ENCODE measurements around the gene PLEKHG4B.
"Not testable (repeated sequence)": the region's sequence is repeated elsewhere in the genome, so short reads cannot be mapped to it uniquely, and the experiment has no call there.

The PLEKHG4B gene

GRCh38 chr5:91556-92263, at the start of gene PLEKHG4B:
Gene PLEKHG4B, plus strand, starts transcription at chr5:92168. Its CDS starts 64 bp downstream, at chr5:92232.
- DNase-seq: no peak

DNA sequence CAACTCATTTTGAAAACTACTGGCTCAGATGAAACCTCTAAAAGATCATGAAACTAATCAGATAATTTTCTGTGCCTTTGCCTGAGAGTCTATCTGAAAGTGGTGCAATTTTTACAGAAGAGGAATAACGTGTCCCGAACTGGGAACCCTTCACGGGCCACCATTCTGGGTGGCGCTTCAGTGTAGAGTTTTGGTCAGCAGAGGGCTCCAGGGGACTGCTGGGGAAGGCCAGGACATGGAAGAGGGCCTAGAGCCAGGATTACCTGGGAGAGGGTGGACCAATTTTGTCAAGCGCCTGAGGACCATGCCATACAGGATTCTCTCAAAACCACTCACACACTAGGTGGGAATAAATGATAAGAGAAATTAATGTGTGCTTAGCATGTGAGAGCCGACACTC, 49.7 kb upstream of the PLEKHG4B start:
- no peak for DNase-seq

GRCh38 chr5:48192-48591, 43.8 kb upstream of the PLEKHG4B start:
- DNase-seq: no peak

GRCh38 chr5:49530-49929, 42.4 kb upstream of the PLEKHG4B start:
- DNase-seq: not testable (repeated sequence)

GRCh38 chr5:49953-50544, 41.9 kb upstream of the PLEKHG4B start:
- no peak for DNase-seq

DNA sequence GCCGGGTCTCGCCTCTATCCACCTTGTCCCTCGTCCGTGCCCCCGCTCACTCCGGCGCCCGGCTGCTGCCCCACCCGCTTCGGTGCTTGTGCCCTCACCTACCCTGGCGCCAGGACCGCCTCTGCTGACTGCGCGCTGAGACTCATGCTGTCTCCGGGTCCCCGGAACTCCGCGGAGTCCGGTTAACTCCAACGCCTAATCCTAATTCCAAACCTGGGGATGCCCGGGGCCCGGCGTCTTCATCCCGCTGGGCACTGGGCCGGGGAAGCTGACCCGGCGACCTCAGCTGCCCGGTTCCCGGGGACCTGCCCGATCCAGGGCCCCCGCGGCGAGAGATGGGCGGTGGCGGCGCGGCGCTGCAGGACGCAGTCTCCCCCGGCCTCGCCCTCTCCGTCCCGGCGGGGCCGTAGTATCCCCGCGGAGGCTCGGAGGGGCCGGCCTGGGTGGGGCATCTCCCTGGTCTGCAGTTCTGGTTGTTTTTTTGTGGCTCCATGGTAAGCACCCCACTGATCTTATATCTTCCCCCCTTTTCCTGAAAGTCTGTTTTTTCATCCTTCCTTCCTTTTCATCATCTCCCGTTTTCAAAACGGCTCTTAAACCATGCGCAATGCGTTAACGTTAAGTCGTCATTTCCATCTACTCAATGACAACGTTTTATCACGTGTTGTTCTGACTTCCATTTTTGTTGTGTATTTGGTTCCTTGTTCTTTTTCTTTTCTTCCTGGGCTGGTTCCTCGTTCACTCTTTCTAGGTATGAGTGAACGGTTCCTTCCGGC, 41.1 kb upstream of the PLEKHG4B start:
- DNase-seq: no peak

DNA sequence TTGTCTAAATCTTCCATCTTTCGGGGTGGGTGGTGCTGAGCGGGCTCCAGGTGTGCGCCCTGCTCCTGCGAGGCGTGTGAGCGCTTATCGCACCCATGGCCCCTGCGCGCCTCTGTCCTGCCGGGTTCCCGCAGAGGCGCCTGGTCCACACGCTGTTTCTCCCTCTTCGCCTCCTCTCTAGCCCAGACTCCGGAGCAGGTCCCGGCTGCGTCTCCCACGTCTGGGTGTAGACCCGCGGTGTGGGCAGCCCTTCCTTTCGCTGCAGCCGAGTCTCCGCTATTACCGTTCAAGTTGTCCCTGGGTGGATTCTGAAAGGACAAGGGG, 40.5 kb upstream of the PLEKHG4B start:
- no peak for DNase-seq

GRCh38 chr5:53381-54174, 38.4 kb upstream of the PLEKHG4B start:
- no peak for DNase-seq

GRCh38 chr5:54175-54730, 37.7 kb upstream of the PLEKHG4B start:
- DNase-seq: no peak

DNA sequence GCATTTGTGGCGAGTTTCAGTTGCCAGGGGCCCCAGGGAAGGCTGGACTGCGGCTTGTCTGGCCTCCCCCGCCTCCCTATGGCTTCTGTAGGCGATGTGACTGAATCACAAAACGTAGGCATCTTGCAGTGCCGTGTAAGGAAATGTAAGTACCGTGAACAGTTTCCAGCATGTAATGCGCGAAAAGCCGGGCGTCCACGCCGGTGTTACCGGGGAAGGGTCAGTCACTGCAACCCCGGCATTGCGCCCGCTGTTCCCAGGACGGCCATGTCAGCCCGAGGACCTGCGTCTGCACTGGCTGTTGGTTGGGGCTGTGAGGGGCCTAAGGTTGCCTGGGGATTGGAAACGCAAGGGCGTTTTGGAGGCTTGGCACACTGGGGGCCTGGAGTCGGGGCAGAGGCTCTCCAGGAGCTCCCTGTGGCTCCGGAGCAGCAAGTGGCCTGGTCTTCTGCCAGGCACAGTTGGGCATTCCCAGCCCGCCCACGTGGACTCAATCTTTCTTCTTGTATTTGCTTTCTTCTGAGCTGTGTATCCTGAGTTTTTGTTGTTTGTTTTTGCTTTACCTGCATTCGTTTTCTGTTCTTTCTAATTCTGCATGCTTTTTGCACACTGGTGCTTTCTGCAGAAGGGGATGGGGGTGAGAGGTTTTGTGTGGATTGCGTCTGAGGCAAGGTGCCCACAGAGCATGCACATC, 36.9 kb upstream of the PLEKHG4B start:
- DNase-seq: no peak

GRCh38 chr5:56561-57290, 35.2 kb upstream of the PLEKHG4B start:
- DNase-seq: no peak

- not testable (repeated sequence) for DNase-seq
These were observed 31.7 kb upstream of the PLEKHG4B start for GRCh38 chr5:60250-60649.

DNA sequence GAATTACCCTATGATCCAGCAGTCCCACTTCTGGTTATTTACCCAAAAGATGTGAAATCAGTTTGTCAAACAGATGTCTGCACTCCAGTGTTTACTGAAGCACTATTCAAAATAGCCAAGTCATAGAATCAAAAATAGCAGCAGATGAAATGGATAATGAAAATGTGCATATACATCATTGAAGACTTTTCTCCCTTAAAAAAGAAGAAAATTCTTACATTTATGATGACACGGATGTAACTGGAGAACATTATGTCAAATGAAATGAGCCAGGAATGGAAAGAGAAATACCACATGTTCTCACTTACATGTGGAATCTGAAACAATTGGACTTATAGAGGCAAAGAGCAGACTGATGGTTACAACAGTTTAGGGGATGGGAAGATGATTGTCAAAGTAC, 21.5 kb upstream of the PLEKHG4B start:
- DNase-seq: no peak

- not testable (repeated sequence) for DNase-seq
These were observed 19.4 kb upstream of the PLEKHG4B start for GRCh38 chr5:72316-73180.

DNA sequence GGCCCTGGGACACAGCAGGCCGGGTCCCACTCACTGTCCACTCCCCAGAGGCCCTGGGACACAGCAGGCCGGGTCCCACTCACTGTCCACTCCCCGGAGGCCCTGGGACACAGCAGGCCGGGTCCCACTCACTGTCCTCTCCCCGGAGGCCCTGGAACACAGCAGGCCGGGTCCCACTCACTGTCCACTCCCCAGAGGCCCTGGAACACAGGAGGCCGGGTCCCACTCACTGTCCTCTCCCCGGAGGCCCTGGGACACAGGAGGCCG, 18.9 kb upstream of the PLEKHG4B start:
- not testable (repeated sequence) for DNase-seq

DNA sequence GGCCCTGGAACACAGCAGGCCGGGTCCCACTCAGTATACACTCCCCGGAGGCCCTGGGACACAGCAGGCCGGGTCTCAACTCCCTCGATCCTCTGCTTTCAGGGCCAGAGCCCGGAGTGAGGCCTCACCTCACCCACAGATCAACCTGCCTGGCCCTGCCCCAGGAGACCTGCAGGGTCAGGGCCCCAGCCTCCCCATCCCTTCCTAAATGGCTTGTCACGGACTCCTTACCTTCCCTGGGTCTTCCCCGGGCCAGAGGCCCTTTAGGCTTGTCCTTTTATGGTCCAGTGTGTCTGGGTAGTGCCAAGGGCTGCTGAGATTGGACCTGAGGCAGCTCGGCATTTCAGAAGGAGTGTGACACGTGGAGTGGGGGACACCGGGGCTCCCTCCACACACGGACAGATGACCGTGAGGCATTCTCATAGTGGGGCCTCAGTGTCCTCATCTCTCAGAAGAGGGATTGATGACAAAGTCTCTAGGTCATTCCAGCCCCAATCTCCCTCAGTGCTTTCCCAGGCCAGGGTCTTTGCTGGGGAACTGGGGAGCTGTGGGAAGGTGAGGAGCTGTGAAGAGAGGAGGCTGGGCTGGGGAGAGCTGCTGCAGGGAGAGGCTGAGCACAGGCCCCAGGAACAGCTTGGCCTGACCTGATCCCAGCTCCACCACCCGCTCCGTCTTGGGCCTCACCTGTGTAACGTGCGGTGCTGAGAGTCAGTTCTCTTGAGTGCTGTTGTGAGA, 18.0 kb upstream of the PLEKHG4B start:
- DNase-seq: no peak

- DNase-seq: no peak
These were observed 17.4 kb upstream of the PLEKHG4B start for GRCh38 chr5:74503-75109.

DNA sequence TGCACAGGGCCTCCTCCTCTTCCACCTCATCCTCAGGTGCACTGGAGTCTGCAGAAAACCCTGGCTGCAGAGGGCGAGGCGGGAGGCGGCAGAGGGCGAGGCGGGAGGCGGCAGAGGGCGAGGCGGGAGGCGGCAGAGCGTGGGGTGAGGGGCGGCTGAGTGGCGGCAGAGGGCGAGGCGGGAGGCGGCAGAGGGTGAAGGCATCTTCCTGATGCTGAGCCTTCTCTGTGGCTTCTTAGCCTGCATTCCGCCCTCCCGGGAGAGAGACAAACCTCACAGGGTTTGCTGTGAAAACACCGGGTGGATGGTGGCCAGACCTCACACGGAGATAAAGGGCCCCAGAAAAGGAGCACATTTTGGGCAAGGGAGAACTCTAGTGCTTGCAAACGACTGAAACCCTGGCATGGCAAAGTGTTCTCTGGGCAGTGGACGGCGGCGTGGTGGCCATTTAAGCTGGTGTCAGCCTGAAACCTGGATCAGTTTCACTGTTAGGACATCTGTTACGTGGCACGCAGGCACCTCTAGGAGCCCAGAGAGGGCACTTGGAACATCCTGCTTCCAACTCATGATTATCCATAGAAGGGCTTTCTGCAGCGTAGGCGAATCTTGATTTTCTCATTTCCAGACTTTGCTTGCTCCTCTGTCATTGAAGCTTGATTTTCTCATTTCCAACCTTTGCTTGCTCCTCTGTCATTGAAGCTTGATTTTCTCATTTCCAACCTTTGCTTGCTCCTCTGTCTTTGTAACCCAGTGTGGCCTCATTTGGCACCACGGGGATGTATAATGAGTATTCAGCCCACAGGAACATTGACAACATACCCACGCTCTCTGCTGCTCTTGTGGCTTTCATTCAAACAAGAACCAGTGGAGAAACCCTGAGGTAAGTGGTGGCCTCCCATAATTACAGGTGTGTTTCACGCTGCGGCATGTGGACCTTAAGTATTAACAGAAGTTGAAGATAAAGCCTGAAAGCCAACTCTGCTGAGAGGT, 16.3 kb upstream of the PLEKHG4B start:
- DNase-seq: no peak

Measured in activated effector memory CD4-positive, alpha-beta T cell treated with Interleukin-2 at 50 U/mL for 16 hours (primary cell).